Measurements from ENCODE around the gene YIPF5. TPM values are rescaled to one million over a fixed set of nuclear protein-coding genes. Genes with fewer than 3 reads are reported as not detected.

Gene YIPF5
- total RNA-seq, 2 experiments from 2014 or later = 44.6 to 46.2 TPM

- Mint-ChIP-seq H3K4me1 (peaks cover 44% of the 10 kb centered on the region), H3K27ac (no peak overlapping the region), H3K36me3 (ENCODE audit: low read depth) (peaks cover 40% of the 10 kb centered on the region), H3K9me3 (no peaks in the 10 kb centered on the region), H3K4me3 (no peak overlapping the region), H3K27me3 (no peaks in the 10 kb centered on the region)
- POLR2A ChIA-PET = no interaction called here
- CTCF ChIA-PET = no interaction called here
- no peak for DNase-seq
These were observed 3.8 kb downstream of the YIPF5 start for GRCh38 chr5:144166696-144167095.

GRCh38 chr5:144162686-144163085, 7.8 kb downstream of the YIPF5 start:
- no peaks in the 10 kb centered on the region for H3K27me3 Mint-ChIP-seq
- peaks cover 46% of the 10 kb centered on the region for H3K36me3 Mint-ChIP-seq (ENCODE audit: low read depth)
- DNase-seq = no peak
- H3K4me3 Mint-ChIP-seq = no peak overlapping the region
- H3K9me3 Mint-ChIP-seq = no peaks in the 10 kb centered on the region
- no peak overlapping the region for H3K27ac Mint-ChIP-seq
- ChIA-PET POLR2A (interaction anchor here (0.6 kb wide), 1 partner anchor 310 kb away, joined by 3 read pairs; no protein-coding TSS in a partner anchor), CTCF (no interaction called here)
- H3K4me1 Mint-ChIP-seq = peaks cover 10% of the 10 kb centered on the region

GRCh38 chr5:144156767-144157171, 13.7 kb downstream of the YIPF5 start:
- no peak for DNase-seq
- Mint-ChIP-seq H3K4me1 (no peaks in the 10 kb centered on the region), H3K4me3 (no peak overlapping the region), H3K9me3 (no peaks in the 10 kb centered on the region), H3K27ac (no peak overlapping the region), H3K36me3 (ENCODE audit: low read depth) (peaks cover 19% of the 10 kb centered on the region), H3K27me3 (no peaks in the 10 kb centered on the region)
- ChIA-PET POLR2A (no interaction called here), CTCF (interaction anchor here (0.6 kb wide), 1 partner anchor 1835 kb away, joined by 3 read pairs; no protein-coding TSS in a partner anchor)

- Mint-ChIP-seq H3K36me3 (ENCODE audit: low read depth) (no peaks in the 10 kb centered on the region), H3K9me3 (no peaks in the 10 kb centered on the region), H3K4me3 (no peak overlapping the region), H3K27me3 (no peaks in the 10 kb centered on the region), H3K4me1 (no peaks in the 10 kb centered on the region), H3K27ac (no peak overlapping the region)
- no peak for DNase-seq
- ChIA-PET CTCF (no interaction called here), POLR2A (no interaction called here)
These were observed 19.4 kb downstream of the YIPF5 start for GRCh38 chr5:144151026-144151425.

- H3K9me3 Mint-ChIP-seq = no peaks in the 10 kb centered on the region
- POLR2A ChIA-PET = no interaction called here
These were observed 25.3 kb downstream of the YIPF5 start for GRCh38 chr5:144144956-144145751.

GRCh38 chr5:144143625-144144024, 26.8 kb downstream of the YIPF5 start:
- no peak for DNase-seq
- CTCF ChIA-PET = interaction anchor here (1.4 kb wide), 1 partner anchor 10 kb away, joined by 5 read pairs; no protein-coding TSS in a partner anchor
- H3K4me1 Mint-ChIP-seq = peaks cover 4% of the 10 kb centered on the region
- no peaks in the 10 kb centered on the region for H3K9me3 Mint-ChIP-seq
- H3K27me3 Mint-ChIP-seq = peaks cover 4% of the 10 kb centered on the region
- H3K36me3 Mint-ChIP-seq (ENCODE audit: low read depth) = no peaks in the 10 kb centered on the region
- POLR2A ChIA-PET = no interaction called here
- H3K4me3 Mint-ChIP-seq = no peak overlapping the region
- H3K27ac Mint-ChIP-seq = no peak overlapping the region

More at GRCh38 chr5:144144956-144145751, 25.3 kb downstream of the YIPF5 start:
- peaks cover 4% of the 10 kb centered on the region for H3K4me1 Mint-ChIP-seq
- CTCF ChIA-PET = no interaction called here
- no peak overlapping the region for H3K27ac Mint-ChIP-seq
- H3K4me3 Mint-ChIP-seq = no peak overlapping the region
- H3K36me3 Mint-ChIP-seq (ENCODE audit: low read depth) = no peaks in the 10 kb centered on the region
- no peak for DNase-seq
- H3K27me3 Mint-ChIP-seq = peaks cover 4% of the 10 kb centered on the region

GRCh38 chr5:144142824-144143162, 27.7 kb downstream of the YIPF5 start:
- H3K36me3 Mint-ChIP-seq (ENCODE audit: low read depth) = no peaks in the 10 kb centered on the region
- no peaks in the 10 kb centered on the region for H3K9me3 Mint-ChIP-seq
- no peak overlapping the region for H3K4me3 Mint-ChIP-seq
- no peak for DNase-seq
- CTCF ChIA-PET = interaction anchor here (0.9 to 1.4 kb wide), 2 partner anchors 9 to 31 kb away, joined by 3 to 5 read pairs; no protein-coding TSS in a partner anchor
- peaks cover 4% of the 10 kb centered on the region for H3K4me1 Mint-ChIP-seq
- H3K27me3 Mint-ChIP-seq = peaks cover 4% of the 10 kb centered on the region
- POLR2A ChIA-PET = no interaction called here
- H3K27ac Mint-ChIP-seq = no peak overlapping the region

- no peak overlapping the region for H3K4me3 Mint-ChIP-seq
- H3K36me3 Mint-ChIP-seq (ENCODE audit: low read depth) = no peaks in the 10 kb centered on the region
- H3K4me1 Mint-ChIP-seq = peaks cover 4% of the 10 kb centered on the region
- no peaks in the 10 kb centered on the region for H3K9me3 Mint-ChIP-seq
- H3K27me3 Mint-ChIP-seq = peaks cover 8% of the 10 kb centered on the region
- H3K27ac Mint-ChIP-seq = no peak overlapping the region
- CTCF ChIA-PET = interaction anchor here (0.9 to 1.4 kb wide), 2 partner anchors 9 to 32 kb away, joined by 3 to 5 read pairs; no protein-coding TSS in a partner anchor
- no peak for DNase-seq
- POLR2A ChIA-PET = no interaction called here
These were observed 28.2 kb downstream of the YIPF5 start for GRCh38 chr5:144142139-144142823.

GRCh38 chr5:144141585-144141984, 28.9 kb downstream of the YIPF5 start:
- Mint-ChIP-seq H3K36me3 (ENCODE audit: low read depth) (no peaks in the 10 kb centered on the region), H3K4me1 (peaks cover 4% of the 10 kb centered on the region), H3K27me3 (peaks cover 10% of the 10 kb centered on the region), H3K9me3 (no peaks in the 10 kb centered on the region), H3K27ac (no peak overlapping the region), H3K4me3 (no peak overlapping the region)
- POLR2A ChIA-PET = no interaction called here
- DNase-seq = no peak
- CTCF ChIA-PET = interaction anchor here (0.9 kb wide), 1 partner anchor 32 kb away, joined by 3 read pairs; no protein-coding TSS in a partner anchor

GRCh38 chr5:144139586-144139985, 30.9 kb downstream of the YIPF5 start:
- no peak overlapping the region for H3K27ac Mint-ChIP-seq
- peaks cover 4% of the 10 kb centered on the region for H3K4me1 Mint-ChIP-seq
- POLR2A ChIA-PET = no interaction called here
- H3K36me3 Mint-ChIP-seq (ENCODE audit: low read depth) = no peaks in the 10 kb centered on the region
- H3K27me3 Mint-ChIP-seq = peaks cover 10% of the 10 kb centered on the region
- no peak for DNase-seq
- H3K9me3 Mint-ChIP-seq = no peaks in the 10 kb centered on the region
- no peak overlapping the region for H3K4me3 Mint-ChIP-seq
- CTCF ChIA-PET = interaction anchor here (0.6 to 0.7 kb wide), 2 partner anchors 8 to 10 kb away, joined by 3 read pairs; no protein-coding TSS in a partner anchor

- no peaks in the 10 kb centered on the region for H3K4me1 Mint-ChIP-seq
- H3K36me3 Mint-ChIP-seq (ENCODE audit: low read depth) = no peaks in the 10 kb centered on the region
- no peak for DNase-seq
- ChIA-PET POLR2A (no interaction called here), CTCF (no interaction called here)
- H3K4me3 Mint-ChIP-seq = no peak overlapping the region
- peaks cover 8% of the 10 kb centered on the region for H3K27me3 Mint-ChIP-seq
- H3K27ac Mint-ChIP-seq = no peak overlapping the region
- no peaks in the 10 kb centered on the region for H3K9me3 Mint-ChIP-seq
These were observed 35.2 kb downstream of the YIPF5 start for GRCh38 chr5:144135113-144135762.

GRCh38 chr5:144134194-144134826, 36.1 kb downstream of the YIPF5 start:
- Mint-ChIP-seq H3K4me1 (no peaks in the 10 kb centered on the region), H3K27ac (no peak overlapping the region), H3K9me3 (no peaks in the 10 kb centered on the region), H3K4me3 (no peak overlapping the region), H3K27me3 (peaks cover 8% of the 10 kb centered on the region), H3K36me3 (ENCODE audit: low read depth) (no peaks in the 10 kb centered on the region)
- ChIA-PET POLR2A (no interaction called here), CTCF (interaction anchor here (1.9 kb wide), 1 partner anchor 9 kb away, joined by 5 read pairs; no protein-coding TSS in a partner anchor)
- no peak for DNase-seq

Measured in activated CD4-positive, alpha-beta T cell treated with anti-CD3 and anti-CD28 coated beads, Interleukin-2, amount 10 ng/mL, durations not matched to agents 7 days and 5 days (primary cell).